DMS114 treated with DMSO at 0.1 percent for 48 hours (cell line): Measurements from ENCODE around the gene ASCC1.

Experiments
- DNase-seq: peaks from one replicate; lab custom pipeline; 2025; ENCODE audit not compliant: unreplicated experiment; lab: John Stamatoyannopoulos, UW

ASCC1 gene

DNA sequence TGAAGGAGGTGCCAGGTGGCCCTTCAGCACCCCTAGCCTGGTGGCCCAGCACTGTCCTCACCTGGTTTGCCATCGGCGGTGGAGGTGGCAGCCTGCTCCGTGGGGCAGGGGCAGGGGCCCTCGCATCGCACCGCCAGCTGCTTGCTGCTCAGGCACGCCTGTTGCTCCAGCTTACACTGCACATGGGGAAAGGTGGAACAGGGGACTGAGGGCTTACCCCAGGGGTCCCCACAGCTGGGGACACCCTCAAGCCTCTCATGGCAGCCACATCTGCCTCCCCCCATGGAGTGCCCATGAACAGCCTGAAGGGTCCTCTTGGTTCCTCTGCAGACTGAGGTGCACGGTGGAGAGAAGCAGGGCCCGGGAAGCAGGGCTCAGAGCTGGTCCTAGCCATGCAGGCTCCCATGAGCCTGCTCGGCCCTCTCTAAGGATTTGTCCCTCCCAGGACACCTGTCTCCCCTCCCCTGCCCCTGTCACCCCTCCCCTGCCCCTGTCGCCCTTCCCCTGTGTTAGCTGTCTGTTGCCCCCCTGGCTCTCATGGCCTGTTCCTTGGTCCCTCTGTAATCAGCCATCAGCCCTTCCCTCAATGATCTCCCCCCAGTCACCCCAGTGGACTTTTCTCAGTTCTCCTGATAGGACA, 147.8 kb downstream of the ASCC1 start:
- no peak for DNase-seq

DNA sequence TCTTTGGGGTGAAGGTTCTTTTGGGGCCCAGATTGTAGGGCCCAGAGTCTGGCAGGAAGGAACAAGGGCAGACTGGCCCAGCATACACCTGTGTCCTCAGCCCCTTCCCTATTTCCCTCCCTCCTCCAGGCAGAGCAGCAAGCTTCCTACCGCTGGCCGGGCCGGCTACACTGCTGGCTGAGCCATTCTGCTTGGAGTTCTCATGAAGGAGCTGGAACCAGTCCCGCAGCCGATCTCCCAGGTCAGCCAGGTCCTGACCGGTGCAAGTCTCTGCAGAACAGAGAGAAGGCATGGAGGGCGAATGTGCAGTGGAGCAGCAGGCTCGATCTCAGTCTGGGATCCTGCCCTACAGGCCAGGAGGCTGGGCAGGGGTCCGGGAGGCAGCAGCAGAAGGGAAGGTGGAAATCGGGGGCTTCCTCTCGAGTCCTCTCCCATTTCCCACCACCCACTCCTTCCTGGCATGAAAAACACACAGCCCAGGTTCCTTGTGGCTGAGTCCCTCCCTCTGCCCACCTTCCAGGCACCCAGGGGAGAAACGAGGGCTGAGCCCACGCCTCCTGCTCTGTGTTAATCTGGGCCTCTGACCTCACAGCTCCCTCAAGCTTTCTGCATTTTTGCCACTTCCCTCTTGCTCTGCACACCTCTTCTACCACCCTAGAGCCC, 148.5 kb downstream of the ASCC1 start:
- DNase-seq: no peak

DNA sequence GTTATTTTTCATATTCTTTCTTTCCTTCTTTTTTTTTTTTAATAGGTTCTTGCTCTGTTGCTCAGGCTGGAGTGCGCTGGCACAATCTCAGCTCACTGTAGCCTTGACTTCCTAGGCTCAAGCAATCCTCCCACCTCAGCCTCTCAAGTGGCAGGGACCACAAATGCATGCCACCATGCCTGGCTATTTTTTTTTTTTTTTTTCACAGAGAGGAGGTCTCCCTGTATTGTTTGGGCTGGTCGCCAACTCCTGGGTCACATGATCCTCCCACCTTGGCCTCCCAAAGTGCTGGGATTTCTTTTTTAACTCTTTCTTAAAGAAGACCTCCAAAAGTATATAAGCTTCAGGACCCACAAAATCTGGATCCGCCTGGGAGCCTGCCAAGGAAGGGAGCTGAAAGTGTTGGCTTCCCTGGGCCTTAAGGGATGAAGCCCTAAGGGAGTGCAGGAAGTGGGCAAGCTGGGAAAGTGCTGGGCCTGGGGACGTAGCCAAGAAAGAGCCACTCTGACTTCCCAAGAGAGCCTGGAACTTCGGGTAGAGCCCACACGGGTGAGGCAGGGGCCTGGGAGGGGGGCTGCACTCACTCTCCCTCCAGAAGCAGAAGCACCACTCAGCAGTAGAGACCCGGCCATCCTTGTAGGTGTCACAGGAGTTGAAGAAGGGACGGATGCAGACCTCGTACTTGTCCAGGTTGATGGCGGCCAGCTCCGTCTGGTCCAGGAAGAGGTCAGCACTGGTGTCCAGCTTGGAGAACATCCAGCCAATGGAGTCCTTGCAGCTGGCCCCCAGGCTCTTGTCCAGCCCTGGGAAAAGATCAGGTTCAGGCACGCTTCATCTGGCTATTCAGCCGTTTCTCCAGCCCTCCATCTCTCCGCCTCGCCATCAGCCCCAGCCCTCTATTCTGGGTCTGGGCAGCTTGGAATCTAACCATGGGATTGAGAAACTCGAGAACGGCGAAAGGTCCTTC, 149.5 kb downstream of the ASCC1 start:
- DNase-seq: no peak

DNA sequence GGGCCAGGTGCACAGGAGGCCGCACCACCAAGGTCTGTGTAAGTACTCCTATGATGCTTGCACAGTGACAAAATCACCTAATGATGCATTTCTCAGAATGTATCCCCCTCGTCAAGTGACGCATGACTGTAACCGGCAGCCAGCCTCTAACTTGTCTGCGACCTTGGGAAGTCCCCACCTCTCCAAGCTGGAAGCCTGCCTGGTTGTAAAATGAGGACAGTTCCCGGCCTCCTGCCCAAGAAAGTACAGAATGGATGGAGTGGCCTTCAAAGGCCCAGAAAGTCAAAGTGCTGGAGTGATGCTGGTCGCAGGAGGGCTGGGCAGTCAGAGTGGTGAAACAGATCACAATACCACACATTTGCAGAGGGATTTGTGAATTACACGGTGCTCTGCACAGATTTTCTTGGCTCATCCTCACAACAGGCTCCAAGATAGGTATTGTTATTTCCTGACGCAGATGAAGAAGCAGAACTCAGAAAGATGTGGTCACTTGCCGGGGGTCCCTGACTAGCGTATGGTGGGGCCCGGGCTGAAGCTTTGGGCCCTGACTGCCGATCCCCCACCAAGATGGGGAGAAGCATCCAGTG, 150.5 kb downstream of the ASCC1 start:
- DNase-seq: no peak

DNA sequence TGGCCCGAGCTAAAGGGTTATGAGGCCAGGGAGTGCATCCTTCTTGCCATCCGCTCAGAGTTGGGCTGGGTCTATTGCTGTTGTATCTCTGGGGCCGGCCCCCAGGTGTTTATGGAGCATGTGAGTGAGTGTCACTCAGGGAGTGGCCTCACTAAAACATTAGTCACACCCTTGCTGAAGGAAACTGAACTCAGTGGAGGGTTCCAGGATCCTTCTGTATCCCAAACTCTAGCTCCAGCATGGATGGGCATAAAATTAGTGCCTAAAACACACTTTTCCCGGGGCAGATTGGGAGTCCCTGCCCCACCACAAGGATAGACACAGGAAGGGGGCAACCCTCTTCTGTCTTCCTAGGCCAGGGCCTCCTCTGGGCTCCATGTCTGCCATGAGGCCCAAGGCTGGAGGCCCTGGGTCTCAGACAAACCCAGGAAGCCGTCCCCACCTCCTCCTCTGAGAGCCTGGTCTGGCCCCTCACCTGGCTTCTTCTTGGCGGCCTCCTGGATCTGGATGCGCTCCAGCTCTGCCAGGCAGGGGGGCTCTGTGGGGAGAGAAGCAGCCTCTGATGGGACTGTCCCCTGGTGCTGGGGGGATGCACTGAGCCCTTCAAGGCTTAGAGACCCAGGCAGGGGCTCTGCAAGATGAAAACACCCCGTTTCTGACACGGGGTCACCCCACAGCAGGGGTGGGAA, 152.2 kb downstream of the ASCC1 start:
- no peak for DNase-seq

DNA sequence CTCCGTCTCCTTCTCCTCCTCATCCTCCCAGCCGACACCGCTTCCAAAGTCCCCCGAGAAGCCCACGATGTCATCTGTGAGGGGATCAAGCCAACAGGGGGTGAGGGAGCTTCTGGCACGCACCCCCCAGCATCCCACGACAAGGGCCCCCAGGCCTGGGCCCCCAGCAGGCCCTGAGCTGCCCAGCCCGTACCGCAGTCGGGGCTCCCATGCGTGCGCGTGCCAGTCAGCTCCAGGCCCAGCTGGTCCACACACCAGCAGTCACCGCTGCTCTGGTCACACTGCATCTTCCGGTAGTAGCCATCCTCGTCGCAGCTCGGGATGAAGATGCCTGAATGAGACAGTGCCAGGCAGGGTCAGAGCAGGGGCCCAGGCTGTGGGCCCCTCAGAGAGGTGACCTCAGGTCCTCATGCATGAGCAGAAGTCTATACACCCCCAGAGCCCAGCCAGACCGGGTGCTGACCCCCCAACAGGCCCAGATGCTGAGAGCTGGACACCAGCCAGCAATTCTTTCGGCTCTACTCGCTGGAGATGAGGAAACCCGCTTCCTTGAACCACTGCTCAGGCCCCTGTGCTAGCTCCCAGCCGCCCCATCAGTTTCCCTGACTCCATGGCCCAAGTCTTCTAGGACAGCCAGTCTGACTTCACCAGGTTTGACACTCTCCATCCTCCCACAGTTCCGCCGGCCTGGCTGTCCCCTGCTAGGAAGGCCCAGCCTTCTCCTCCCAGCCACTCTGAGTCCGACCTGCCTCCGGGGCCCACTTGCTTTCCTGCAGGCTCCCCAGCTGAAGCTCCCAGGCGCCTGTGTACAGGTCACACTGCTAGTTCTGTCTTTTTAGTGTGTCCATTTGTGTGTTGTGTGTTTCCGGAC, 153.0 kb downstream of the ASCC1 start:
- no peak for DNase-seq

DNA sequence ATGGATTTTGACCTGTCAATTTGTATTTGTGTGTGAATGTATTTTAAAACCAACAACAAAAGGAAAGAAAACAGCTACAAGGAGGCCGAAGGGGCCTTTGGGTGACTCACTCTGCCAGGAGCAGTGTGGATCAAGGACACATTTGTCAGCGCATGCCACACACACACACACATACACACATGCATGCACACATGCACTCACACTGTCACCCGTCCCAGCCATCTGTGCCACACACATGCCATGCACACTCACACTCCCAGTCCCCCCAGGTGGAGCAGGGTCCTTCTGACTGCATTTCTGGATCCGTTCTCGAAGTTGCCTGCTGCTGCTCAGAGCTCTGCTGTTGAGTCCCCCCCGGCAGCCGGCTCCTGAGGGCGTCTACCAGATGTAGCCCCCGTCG, 153.7 kb downstream of the ASCC1 start:
- DNase-seq: no peak

DNA sequence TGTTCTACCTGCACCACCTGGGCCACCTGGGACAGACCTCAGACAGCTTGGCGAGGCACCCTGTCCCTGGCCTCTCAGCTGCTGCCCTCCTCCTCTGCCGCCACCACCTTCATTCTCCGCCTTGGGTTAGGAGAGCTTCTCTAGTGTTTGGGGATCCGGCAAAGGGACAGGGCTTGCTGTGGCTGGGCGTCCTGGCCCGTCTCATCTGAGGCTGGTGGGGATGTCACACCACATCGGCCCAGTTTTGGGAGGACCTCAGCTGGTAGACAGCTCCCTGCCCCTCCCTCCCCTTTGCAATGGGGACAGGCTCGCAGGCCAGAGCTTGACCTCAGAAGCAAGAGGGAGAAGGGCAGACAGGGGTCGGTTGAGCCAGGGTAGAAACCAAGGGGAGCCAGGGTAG, 154.1 kb downstream of the ASCC1 start:
- DNase-seq: no peak

DNA sequence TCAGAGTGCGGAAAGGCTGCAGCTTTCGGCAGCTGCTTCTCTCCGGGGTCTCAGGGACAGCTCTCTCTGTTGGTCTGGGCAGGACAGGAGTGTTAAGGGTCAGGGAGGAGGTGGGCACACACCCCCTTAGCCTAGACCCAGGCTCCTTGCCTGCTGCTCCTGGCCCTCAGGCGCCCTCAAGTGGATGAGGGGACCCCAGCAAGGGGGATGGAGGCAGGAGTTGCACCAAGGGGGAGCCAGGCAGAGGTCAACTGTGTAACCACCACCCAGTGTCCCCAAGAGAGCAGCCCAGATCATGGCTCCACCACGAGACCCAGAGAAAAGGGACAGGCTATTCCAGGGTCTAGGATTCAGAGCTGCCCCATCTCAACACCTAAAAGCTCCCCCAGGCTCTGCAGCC, 154.6 kb downstream of the ASCC1 start:
- DNase-seq: no peak

DNA sequence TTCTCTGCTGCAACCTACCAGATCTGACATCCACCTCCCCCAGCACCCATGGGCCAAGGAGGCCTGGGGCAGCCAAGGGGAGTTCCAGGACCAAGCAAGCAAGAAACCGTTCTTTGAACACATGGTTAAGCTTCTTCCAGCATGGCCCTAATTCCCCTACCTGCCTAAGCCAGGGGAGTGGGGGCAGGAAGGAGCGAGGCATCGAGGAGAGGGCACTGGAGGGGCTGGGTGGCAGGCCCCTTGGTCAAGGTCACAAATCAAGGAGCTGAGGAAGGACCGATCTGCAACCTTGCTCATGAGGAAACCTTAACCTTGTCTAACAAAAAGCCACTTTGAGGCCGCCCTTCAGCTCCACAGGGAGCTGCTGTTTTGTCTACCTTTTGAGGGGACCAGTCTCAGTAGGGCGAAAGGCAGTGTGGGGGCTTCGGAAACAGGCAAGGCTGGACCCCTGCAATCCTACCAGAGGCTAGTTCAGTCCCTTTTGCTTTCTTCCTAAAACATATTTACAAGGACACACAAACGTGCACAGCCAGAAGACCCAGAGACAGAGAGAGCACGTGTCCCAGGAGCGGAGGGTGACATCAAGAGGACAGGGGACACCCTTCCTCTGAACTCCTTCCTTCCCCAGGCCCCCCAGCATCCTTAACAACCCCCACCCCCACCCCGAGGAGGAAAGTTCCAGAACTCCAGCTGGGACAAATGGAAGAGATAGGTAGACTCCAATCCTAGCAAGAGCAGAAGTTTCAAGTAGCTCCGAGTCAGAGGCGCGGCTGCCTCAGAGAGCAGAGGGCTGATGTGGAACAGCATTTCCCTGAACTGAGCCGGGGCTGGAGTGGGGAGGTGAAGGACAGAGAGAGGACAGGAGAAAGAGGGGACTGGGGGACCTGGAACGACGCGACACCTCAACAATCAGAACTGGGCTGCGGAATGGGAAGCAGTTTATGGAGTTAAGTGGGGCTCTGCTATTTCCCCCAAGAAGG, 155.9 kb downstream of the ASCC1 start:
- no peak for DNase-seq

DNA sequence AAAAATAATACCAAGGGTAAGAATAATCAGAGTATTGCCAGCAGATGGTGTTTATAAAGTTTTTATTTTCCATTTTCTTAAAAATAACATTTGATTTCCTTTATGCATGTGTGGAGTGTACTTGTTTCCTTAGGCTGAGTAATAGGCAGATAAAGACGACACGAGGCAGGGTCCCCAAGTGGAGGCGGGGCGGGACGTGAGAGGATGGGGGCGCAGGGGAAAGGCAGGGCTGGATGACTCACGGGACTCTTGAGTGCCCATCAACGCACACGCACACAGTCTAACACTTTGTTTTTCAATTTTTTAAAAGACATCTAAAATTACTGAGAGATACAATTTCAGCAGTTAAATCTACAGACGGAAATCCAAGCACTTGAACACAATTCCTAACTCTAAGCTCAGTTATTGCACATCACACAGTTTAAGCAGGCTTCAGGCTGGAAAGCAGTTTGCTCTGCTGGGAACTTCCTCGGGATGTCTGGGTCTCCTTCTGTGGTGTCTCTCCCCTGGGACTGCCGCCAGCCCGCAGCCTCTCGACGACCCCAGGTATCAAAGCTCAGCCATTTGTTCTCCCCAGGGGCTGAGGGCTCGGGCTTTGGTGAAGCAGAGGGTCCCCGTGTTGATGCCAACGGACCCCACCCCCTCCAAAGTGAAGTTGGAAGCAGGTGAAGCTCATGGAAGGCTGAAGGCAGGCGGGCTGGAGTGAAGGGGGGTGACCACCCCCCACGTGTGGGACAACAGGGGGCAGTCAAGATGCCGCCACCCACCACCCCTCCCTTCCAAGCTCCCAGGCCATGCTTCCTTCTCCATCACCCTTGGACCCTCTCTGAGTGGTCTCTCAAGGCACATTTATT, 156.9 kb downstream of the ASCC1 start:
- DNase-seq: no peak

DNA sequence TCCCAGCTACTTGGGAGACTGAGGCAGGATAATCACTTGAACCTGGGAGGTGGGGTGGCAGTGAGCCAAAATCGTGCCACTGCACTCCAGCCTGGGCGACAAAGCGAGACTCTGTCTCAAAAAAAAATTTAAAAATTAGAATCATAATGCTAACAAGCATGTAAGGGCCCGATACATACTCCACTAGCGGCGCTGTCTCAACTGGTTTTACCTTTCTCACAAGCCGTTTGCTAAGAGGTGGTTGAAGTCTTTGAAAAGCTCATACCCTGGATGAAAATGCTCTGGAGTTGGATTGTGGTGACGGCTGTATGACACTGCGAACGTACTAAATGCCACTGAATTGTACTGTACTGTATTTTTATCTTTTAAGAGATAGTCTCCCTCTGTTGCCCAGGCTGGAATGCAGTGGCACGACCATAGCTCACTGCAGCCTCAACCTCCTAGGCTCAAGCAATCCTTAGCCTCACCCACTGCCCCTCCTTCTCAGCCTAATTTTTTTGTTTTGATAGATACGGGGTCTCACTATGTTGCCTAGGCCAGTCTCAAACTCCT, 157.7 kb downstream of the ASCC1 start:
- no peak for DNase-seq

DNA sequence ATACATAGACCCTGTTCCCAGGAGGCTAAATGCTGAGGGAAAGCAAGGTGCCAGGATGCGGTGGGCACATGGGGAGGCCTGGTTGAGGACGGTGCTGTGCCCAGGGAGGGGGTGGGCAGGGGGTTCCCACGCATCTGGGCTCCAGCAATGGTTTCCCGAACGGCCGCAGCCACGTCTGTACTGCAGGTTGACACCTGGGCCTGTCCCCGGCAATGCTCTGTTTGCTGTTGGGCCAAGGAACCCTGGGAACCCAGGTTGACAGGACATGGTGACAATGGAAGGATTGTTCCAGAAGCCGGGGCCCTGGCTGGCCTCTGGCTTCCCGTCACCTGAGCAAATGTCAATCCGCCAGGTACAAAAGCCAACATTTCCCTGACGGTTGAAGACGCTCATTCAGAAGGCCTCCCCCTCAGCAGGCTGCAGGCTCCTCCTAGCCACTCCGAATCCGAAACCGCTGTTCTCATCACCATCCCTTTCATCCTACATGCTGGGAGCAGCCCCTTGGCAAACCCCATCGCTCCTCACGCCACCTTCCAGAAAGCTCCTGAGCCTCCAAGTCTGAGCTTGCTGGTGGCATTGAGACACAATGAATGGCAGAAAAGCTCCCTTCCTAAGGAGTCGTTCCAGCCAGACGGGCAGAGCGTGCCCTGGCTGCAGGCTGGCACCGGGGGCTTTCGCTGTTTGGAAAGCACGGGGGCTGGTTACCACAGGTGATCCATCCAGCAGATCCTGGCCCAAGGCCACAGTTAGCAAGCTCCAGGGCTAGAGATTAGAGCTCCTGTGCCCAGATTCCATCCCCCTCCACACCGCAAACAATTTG, 158.9 kb downstream of the ASCC1 start:
- DNase-seq: no peak

DNA sequence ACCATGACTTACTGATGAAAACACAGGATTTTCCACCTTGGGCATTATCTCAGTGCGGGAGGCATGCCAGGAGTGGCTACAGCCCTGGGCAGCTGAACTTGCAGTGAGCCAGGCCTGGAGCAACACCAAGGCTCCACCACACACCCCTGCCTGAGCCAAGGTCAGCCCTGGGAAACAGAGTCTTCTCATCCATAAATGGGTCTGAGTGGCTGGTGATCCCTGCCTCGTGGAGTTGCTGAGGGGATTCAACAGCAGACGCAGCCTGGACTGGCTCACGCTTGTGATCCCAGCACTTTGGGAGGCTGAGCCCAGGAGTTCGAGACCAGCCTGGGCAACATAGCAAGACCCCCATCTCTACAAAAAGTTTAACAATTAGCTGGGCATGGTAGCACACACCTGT, 160.0 kb downstream of the ASCC1 start:
- DNase-seq: no peak

DNA sequence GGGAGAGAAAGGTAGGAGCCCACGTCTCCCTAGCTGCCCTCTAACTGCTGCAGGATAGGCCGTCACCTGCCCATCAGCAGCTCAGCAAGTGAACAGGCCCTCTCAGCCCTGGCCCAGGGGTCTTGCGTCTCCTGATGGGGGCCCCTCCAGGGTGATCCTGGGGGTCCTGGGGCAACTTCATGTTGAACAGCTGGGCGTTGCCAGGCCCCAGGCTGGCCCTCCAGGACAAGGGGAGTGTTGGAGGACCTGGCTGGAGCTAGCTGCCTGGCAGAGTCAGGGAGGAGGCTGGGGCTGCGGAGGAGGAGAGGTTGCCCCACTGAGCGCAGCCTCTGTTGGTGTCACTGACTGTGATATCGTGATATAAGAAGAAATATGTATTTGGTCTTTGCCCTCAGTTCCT, 162.4 kb downstream of the ASCC1 start:
- no peak for DNase-seq

DNA sequence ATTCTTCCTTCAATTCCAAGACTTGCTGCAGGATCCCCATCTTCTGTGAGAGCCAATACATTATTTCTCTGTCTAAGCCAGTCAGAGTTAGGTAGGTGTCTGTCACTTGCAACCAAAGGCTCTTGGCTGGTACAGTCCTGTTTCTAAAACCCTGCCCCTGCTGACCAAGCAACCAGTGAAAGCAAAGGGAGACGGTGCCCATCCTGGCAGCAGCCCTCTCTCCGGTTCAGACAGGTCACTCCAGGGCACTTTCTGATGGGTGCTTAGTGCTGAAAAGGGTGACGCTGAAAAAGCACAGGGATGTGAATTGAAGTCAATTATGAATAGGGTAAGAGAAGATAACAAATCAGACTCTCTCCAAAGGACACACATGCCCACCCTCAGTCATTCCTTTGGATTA, 165.2 kb downstream of the ASCC1 start:
- no peak for DNase-seq
